Smooth muscle cell (in vitro differentiated cells): ENCODE data around the gene ITPKC. TPM values are rescaled to one million over a fixed set of nuclear protein-coding genes. Genes with fewer than 3 reads are reported as not detected.
"Not testable (repeated sequence)": the region's sequence is repeated elsewhere in the genome, so short reads cannot be mapped to it uniquely, and the experiment has no call there.

Experiments
- DNase-seq: peaks from one replicate; lab custom pipeline; 2025; ENCODE audit not compliant: unreplicated experiment; lab: John Stamatoyannopoulos, UW
- H2AFZ ChIP-seq: fragments of 200-600 bp; sonication (generic); 2 replicates; pipeline ENCODE4 v1.6.0; 2016; ENCODE audit warnings: antibody characterized with exemption, low read depth, mild to moderate bottlenecking
- H3F3A ChIP-seq: fragments of 200-600 bp; sonication (generic); 2 replicates; pipeline ENCODE4 v1.6.0; 2017; ENCODE audit warnings: antibody characterized with exemption, low read depth
- H3K27ac ChIP-seq: fragments of 200-600 bp; sonication (generic); 2 replicates; pipeline ENCODE4 v1.5.1; 2016; ENCODE audit warnings: low read depth, mild to moderate bottlenecking
- H3K27me3 ChIP-seq: fragments of 200-600 bp; sonication (generic); 2 replicates; pipeline ENCODE4 v1.6.1; 2016; ENCODE audit warnings: low read depth, mild to moderate bottlenecking
- H3K36me3 ChIP-seq: fragments of 200-600 bp; sonication (generic); 2 replicates; pipeline ENCODE4 v1.5.1; 2016; ENCODE audit warnings: low read depth
- H3K4me1 ChIP-seq: fragments of 200-600 bp; sonication (generic); 2 replicates; pipeline ENCODE4 v1.5.1; 2016; ENCODE audit warnings: low read depth
- H3K4me2 ChIP-seq: fragments of 200-600 bp; sonication (generic); 2 replicates; pipeline ENCODE4 v1.6.0; 2016; ENCODE audit warnings: mild to moderate bottlenecking
- H3K4me3 ChIP-seq: fragments of 200-600 bp; sonication (generic); 2 replicates; pipeline ENCODE4 v1.5.1; 2016; ENCODE audit warnings: mild to moderate bottlenecking
- H3K79me2 ChIP-seq: fragments of 200-600 bp; sonication (generic); 2 replicates; pipeline ENCODE4 v1.6.0; 2016; ENCODE audit warnings: low read depth, mild to moderate bottlenecking
- H3K9ac ChIP-seq: fragments of 200-600 bp; sonication (generic); 2 replicates; pipeline ENCODE4 v1.6.0; 2016; ENCODE audit warnings: low read depth
- H3K9me3 ChIP-seq: fragments of 200-600 bp; sonication (generic); replicated peaks from 2 replicates; pipeline ENCODE4 v1.5.1; 2016; ENCODE audit warnings: low read depth
- H4K20me1 ChIP-seq: fragments of 200-600 bp; sonication (generic); 2 replicates; pipeline ENCODE4 v1.6.0; 2016; ENCODE audit warnings: low read depth
- CTCF ChIP-seq: fragments of 200-600 bp; sonication (generic); IDR thresholded peaks from 2 replicates; pipeline ENCODE4 v1.5.1; 2017; ENCODE audit warnings: borderline replicate concordance, mild to moderate bottlenecking, antibody characterized with exemption; ENCODE audit not compliant: insufficient read depth, poor library complexity, severe bottlenecking
- WGBS: methylation state at CpG from one replicate; pipeline ENCODE4 v1.1.7; 2016; ENCODE audit warnings: low lambda C conversion rate; 5-methylcytosine and 5-hydroxymethylcytosine counted together
- polyA plus RNA-seq: library from polyadenylated mRNA; unstranded; fragments of >200 nt; fragmentation: Nextera tagmentation; extraction: Ambion mirVana; gene quantifications from 2 replicates; pipeline ENCODE4 v1.2.1, GENCODE V29; 2016
- total RNA-seq: library from RNA; depleted of rRNA; stranded (reverse); fragments of >200 nt; gene quantifications from 2 replicates; pipeline ENCODE4 v1.2.3, GENCODE V29; 2014

The ITPKC gene
- total and polyA plus RNA-seq, 2 experiments from 2014 or later, result 24.1 to 25.0 TPM

DNA sequence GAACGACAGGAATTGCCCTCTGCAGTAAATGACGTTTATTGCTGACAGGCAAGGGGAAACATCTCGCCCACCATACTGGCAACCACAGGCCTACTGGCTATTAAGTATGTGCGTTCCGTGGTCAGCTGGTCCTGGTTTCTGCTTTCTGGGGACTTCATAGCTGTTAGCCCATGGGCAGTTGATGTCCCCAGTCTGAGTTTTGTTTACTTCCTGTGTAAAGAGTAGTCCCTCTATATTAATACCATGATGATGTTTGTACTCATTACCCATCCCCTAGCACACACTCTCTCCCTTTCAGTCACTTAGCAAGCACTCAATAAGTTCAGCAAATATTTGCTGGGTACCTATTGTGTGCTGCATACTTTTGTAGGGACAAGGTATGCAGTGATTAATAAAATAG lies 52.0 kb downstream of the ITPKC start:
- Histone ChIP-seq H3K27me3 (no peaks in the 10 kb centered on the region), H3K4me1 (no peaks in the 10 kb centered on the region), H3K4me2 (no peak overlapping the region), H3K36me3 (peaks cover 5% of the 10 kb centered on the region), H3K9ac (no peak overlapping the region), H3K79me2 (no peaks in the 10 kb centered on the region), H2AFZ (no peak overlapping the region), H4K20me1 (no peaks in the 10 kb centered on the region), H3F3A (peaks cover 6% of the 10 kb centered on the region), H3K9me3 (no peaks in the 10 kb centered on the region), H3K27ac (no peak overlapping the region), H3K4me3 (no peak overlapping the region)
- 81% methylated on average over 5 of the region's 5 CpGs for WGBS
- DNase-seq, result no peak
- TF ChIP-seq CTCF, result no peak

DNA sequence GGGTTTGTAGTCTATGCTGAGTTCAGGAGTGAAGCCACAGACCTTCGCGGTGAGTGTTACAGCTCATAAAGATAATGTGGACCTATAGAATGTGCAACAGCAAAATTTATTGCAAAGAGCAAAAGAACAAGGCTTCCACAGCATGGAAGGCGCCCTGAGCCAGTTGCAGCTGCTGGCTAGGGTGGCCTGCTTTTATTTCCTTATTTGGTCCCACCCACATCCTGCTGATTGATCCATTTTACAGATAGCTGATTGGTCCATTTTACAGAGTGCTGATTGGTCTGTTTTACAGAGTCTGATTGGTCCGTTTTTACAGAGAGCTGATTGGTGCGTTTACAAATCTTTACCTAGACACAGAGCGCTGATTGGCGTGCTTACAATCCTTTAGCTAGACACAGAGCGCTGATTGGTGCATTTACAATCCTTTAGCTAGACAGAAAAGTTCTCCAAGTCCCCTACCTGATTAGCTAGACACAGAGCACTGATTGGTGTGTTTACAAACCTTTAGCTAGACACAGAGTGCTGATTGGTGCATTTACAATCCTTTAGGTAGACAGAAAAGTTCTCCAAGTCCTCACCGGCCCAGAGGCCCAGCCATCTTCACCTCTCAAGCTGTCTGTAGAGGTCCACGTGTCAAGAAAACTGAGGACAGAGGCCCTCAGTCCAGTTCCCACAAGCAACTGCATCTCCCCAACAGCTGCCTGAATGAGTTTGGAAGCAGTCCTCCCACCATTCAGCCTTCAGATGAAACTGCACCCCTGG lies 54.4 kb downstream of the ITPKC start:
- not testable (repeated sequence) for H3K9me3 ChIP-seq, H3K9ac ChIP-seq, DNase-seq, H3K36me3 ChIP-seq, H3F3A ChIP-seq, H4K20me1 ChIP-seq, H3K4me1 ChIP-seq, H2AFZ ChIP-seq, H3K27me3 ChIP-seq, H3K4me2 ChIP-seq, H3K79me2 ChIP-seq, H3K27ac ChIP-seq, H3K4me3 ChIP-seq
- WGBS, result 77% methylated on average over 10 of the region's 10 CpGs

DNA sequence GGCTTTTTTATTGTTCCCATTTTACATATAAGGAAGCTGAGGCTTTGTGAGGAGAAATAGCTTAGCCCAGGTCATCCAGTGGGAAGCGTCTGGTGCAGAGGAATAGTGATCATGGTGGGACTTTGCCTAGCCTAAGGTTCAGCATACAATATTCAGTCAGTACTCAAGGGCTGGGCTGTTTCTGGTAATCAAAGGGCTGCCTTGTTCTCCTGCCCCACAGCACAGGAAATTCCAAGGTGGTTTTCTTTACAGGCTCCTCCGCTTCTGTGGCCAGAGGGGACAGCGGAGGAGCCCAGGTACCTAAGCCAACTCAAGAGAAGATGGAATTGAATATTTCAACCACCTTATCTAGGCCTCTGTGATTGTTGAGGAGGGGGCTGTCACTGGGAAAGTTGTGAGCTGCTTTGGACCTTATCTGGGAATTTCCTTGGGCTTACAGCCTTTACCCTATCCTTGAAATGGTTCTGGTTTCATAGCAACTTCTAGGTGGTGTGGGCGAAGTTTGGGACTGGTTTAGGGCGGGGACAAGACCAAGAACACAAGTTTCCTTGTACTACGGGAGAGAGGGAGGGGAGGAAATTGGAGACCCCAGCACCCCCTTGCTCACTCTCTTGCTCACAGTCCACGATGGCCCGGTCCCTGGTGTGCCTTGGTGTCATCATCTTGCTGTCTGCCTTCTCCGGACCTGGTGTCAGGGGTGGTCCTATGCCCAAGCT lies 58.2 kb downstream of the ITPKC start, which contains the start of gene MIA:
Gene MIA (plus strand): TSS at position 606 of the 716 bp plus-strand sequence. CDS start 22 bp downstream, at position 628.
- Histone ChIP-seq H2AFZ (no peak within 1 kb of the TSS), H3K4me3 (no peak within 1 kb of the TSS), H3F3A (peaks cover 7% of the 10 kb centered on the region), H3K27ac (no peak within 1 kb of the TSS), H3K9ac (no peak within 1 kb of the TSS), H4K20me1 (no peaks in the 10 kb centered on the region), H3K27me3 (no peaks in the 10 kb centered on the region), H3K79me2 (no peaks in the 10 kb centered on the region), H3K36me3 (no peaks in the 10 kb centered on the region), H3K9me3 (no peaks in the 10 kb centered on the region), H3K4me1 (peaks cover 4% of the 10 kb centered on the region), H3K4me2 (peak within 1 kb of the TSS; percentile 19)
- no peak for TF ChIP-seq CTCF
- DNase-seq, result no peak
- 52% methylated on average over 9 of the region's 9 CpGs for WGBS

- Histone ChIP-seq H3K9ac (no peak overlapping the region), H2AFZ (no peak overlapping the region), H4K20me1 (no peaks in the 10 kb centered on the region), H3K4me3 (no peak overlapping the region), H3K79me2 (no peaks in the 10 kb centered on the region), H3K4me1 (peaks cover 4% of the 10 kb centered on the region), H3K27ac (no peak overlapping the region), H3K36me3 (no peaks in the 10 kb centered on the region), H3K9me3 (no peaks in the 10 kb centered on the region), H3K4me2 (no peak overlapping the region), H3F3A (peaks cover 7% of the 10 kb centered on the region), H3K27me3 (no peaks in the 10 kb centered on the region)
- DNase-seq, result no peak
- WGBS, result 85% methylated on average over 10 of the region's 10 CpGs
- no peak for TF ChIP-seq CTCF
Measured at GRCh38 chr19:40775632-40776022, 58.7 kb downstream of the ITPKC start.
